ENCODE results near the gene SERTAD1. TPM values are rescaled to one million over a fixed set of nuclear protein-coding genes. Genes with fewer than 3 reads are reported as not detected.

Gene SERTAD1
- total and polyA plus RNA-seq, 10 donors = 8.5 to 19.7 (median 13.0) TPM

DNA sequence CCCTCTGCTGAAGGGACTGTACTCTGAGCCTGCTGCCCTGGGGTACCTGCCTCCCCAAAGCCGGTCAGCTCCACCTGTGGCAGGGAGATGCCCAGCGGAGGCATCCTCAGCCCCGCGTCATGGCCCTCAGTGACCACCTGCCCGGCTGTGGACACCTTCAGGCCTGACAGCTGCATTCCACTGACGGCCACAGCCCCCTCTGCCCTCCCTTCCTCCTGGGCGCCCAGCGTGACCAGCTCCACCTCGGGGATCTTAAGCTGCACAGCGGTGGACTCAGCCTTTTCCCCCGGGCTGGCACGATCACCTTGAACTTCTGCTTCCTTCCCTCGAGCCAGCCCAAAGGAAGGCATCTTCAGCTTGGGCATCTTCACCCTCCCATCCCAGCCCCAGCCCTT lies 31.0 kb downstream of the SERTAD1 start:
- WGBS, 5 donors = 64 to 72% (median 65%) methylated on average over 8 to 13 of the region's 13 CpGs
- Histone ChIP-seq H3K4me3 (no peak overlapping the region), H3K27me3 (replicated peaks in 1 of 7) (peaks cover 0 to 9% (median 0%) of the 10 kb centered on the region in 7 donors), H3K9me3 (no peaks in the 10 kb centered on the region), H3K27ac (no peak overlapping the region), H3K36me3 (peaks cover 0 to 4% (median 0%) of the 10 kb centered on the region in 6 donors), H3K4me1 (peaks cover 0 to 13% (median 4%) of the 10 kb centered on the region in 6 donors)
- intact Hi-C loops (cut with DNase I; ENCODE audit: low total_unique reads) = no loop called here
- DNase-seq = no peak
- TF ChIP-seq POLR2A (IDR thresholded peaks at IDR 0.05) (no peak), POLR2AphosphoS5 (IDR thresholded peaks at IDR 0.05) (no peak)
- TF ChIP-seq, protein P1, sequence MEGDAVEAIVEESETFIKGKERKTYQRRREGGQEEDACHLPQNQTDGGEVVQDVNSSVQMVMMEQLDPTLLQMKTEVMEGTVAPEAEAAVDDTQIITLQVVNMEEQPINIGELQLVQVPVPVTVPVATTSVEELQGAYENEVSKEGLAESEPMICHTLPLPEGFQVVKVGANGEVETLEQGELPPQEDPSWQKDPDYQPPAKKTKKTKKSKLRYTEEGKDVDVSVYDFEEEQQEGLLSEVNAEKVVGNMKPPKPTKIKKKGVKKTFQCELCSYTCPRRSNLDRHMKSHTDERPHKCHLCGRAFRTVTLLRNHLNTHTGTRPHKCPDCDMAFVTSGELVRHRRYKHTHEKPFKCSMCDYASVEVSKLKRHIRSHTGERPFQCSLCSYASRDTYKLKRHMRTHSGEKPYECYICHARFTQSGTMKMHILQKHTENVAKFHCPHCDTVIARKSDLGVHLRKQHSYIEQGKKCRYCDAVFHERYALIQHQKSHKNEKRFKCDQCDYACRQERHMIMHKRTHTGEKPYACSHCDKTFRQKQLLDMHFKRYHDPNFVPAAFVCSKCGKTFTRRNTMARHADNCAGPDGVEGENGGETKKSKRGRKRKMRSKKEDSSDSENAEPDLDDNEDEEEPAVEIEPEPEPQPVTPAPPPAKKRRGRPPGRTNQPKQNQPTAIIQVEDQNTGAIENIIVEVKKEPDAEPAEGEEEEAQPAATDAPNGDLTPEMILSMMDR (IDR thresholded peaks at IDR 0.05 in 8 of 11, conservative IDR thresholded peaks at IDR 0.05 in 3 of 11) = no peak

DNA sequence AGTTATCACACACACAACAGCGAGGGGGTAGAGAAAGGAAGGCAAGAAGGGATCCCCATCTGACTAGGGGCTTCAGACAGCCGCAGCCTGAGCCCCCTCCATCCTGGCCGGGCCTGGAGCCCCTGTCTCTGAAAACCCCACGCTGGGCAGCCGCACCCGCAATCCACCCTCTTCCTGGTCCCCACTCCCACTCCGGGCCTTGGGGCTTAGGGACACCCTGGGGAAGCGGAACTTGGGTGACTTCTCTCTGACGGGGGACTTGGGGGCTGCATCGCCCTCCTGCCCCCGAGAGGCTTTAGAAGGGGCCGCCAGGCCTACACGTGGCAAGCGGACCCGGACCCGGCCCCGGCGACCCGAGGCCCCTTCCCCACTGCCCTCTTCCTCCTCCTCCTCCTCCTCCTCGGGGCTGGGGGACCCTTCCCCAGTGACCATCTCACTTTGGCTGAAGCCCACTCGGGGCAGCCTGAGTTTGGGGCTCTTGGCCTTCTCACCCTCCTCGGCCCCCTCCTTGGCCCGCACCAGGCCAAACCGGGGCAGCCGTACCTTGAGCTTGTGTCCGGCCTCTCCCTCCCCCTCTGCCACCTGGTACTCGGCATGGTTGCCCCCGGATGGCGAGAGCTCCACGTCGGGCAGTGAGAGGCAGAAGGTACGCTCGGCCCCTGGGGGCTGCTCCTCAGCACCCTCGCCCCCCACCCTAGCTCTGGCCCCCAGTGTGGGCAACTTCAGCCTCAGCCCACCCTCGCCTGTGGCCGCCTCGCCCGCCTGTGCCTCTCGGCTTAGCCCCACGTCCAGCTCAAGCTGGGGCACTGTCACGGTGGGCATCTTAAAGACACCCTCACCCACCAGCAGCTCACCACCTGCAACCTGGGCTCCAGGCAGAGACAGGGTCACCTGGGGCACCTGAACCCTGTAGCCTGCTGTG lies 31.6 kb downstream of the SERTAD1 start:
- H3K4me3 ChIP-seq = no peak overlapping the region
- intact Hi-C loops (cut with DNase I; ENCODE audit: low total_unique reads) = no loop called here
- H3K27me3 ChIP-seq (replicated peaks in 1 of 7) = peaks cover 0 to 9% (median 0%) of the 10 kb centered on the region in 7 donors
- no peaks in the 10 kb centered on the region for H3K9me3 ChIP-seq
- no peak overlapping the region for H3K27ac ChIP-seq
- peaks cover 0 to 10% (median 3%) of the 10 kb centered on the region in 6 donors for H3K4me1 ChIP-seq
- no peak for DNase-seq
- peaks cover 0 to 4% (median 0%) of the 10 kb centered on the region in 6 donors for H3K36me3 ChIP-seq
- TF ChIP-seq POLR2AphosphoS5 (IDR thresholded peaks at IDR 0.05) (no peak), POLR2A (IDR thresholded peaks at IDR 0.05) (no peak)
- TF ChIP-seq, protein P1 (IDR thresholded peaks at IDR 0.05 in 8 of 11, conservative IDR thresholded peaks at IDR 0.05 in 3 of 11) = no peak
- WGBS, 5 donors = 87 to 94% (median 94%) methylated on average over 34 to 41 of the region's 41 CpGs

DNA sequence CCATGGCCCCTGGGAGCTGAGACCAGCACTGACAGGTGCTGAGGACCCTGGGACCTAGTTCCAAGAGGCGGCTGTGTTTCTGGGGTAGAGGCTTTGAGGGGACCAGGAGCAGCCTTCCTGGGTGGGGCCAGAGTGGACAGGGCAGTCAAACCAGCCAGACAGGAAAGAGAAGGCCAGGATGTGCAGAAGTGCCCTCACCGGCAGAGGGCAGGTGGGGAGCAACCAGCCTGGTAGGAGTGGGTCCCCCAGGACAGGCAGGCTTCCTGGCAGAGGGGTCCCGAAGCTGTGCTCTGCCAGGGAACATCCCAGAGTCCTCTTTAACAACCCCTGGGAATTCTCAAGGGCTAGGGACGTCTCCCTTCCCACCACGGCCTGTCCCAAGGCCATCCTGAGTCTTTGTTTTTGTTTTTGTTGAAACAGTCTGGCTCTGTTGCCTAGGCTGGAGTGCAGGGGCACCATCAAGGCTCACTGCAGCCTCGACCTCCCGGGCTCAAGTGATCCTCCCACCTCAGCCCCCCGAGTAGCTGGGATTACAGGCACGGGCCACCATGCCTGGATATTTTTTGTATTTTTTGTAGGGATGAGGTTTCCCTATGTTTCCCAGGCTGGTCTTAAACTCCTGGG lies 32.8 kb downstream of the SERTAD1 start:
- Histone ChIP-seq H3K4me3 (no peak overlapping the region), H3K9me3 (no peaks in the 10 kb centered on the region), H3K27ac (no peak overlapping the region), H3K36me3 (peaks cover 0 to 4% (median 0%) of the 10 kb centered on the region in 6 donors), H3K4me1 (no peaks in the 10 kb centered on the region), H3K27me3 (replicated peaks in 1 of 7) (peaks cover 0 to under 1% (median 0%) of the 10 kb centered on the region in 7 donors)
- intact Hi-C loops (cut with DNase I; ENCODE audit: low total_unique reads) = no loop called here
- TF ChIP-seq, protein P1 (IDR thresholded peaks at IDR 0.05 in 8 of 11, conservative IDR thresholded peaks at IDR 0.05 in 3 of 11) = peak in 5 of 11 experiments; percentile 12 to 32 (median 23)
- TF ChIP-seq POLR2A (IDR thresholded peaks at IDR 0.05) = no peak
- TF ChIP-seq POLR2AphosphoS5 (IDR thresholded peaks at IDR 0.05) = peak in 1 of 3 donors; percentile 10
- 59 to 71% (median 62%) methylated on average over 8 to 9 of the region's 9 CpGs for WGBS, 5 donors
- DNase-seq = no peak

DNA sequence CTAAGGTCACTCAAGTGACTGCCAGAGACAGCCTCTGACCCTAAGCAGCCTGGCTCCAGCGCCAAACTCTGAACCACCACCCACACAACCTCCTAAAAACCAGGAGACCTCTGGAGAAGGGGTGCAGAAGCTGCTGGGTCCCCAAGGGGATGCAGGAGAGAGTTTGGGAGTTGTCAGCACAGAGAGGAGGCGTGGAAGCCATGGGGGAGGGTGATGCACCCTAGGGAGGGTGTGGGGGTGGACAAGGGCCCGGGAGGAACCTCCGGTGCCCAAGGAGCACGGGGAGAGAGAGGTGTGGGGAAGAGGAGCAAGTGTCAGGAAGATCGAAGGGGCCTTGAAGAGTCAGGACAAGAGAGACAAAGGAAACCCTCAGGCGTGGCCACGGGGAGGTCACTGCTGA lies 33.7 kb downstream of the SERTAD1 start:
- intact Hi-C loops (cut with DNase I; ENCODE audit: low total_unique reads) = no loop called here
- TF ChIP-seq POLR2A (IDR thresholded peaks at IDR 0.05) (no peak), POLR2AphosphoS5 (IDR thresholded peaks at IDR 0.05) (no peak)
- TF ChIP-seq, protein P1 (IDR thresholded peaks at IDR 0.05 in 8 of 11, conservative IDR thresholded peaks at IDR 0.05 in 3 of 11) = no peak
- Histone ChIP-seq H3K36me3 (peaks cover 0 to under 1% (median 0%) of the 10 kb centered on the region in 6 donors), H3K27ac (no peak overlapping the region), H3K4me1 (no peaks in the 10 kb centered on the region), H3K27me3 (replicated peaks in 1 of 7) (no peaks in the 10 kb centered on the region), H3K4me3 (no peak overlapping the region), H3K9me3 (no peaks in the 10 kb centered on the region)
- no peak for DNase-seq
- WGBS, 5 donors = 66 to 79% (median 74%) methylated on average over 8 of the region's 8 CpGs
